Kasumi-1 (cell line): Measurements from ENCODE around the gene CDS1.
"Not testable (repeated sequence)": the region's sequence is repeated elsewhere in the genome, so short reads cannot be mapped to it uniquely, and the experiment has no call there.

Source experiments
- DNase-seq, 2 experiments: peaks; one replicate each; lab custom pipeline; 2025; lab: John Stamatoyannopoulos, UW

The CDS1 gene

DNA sequence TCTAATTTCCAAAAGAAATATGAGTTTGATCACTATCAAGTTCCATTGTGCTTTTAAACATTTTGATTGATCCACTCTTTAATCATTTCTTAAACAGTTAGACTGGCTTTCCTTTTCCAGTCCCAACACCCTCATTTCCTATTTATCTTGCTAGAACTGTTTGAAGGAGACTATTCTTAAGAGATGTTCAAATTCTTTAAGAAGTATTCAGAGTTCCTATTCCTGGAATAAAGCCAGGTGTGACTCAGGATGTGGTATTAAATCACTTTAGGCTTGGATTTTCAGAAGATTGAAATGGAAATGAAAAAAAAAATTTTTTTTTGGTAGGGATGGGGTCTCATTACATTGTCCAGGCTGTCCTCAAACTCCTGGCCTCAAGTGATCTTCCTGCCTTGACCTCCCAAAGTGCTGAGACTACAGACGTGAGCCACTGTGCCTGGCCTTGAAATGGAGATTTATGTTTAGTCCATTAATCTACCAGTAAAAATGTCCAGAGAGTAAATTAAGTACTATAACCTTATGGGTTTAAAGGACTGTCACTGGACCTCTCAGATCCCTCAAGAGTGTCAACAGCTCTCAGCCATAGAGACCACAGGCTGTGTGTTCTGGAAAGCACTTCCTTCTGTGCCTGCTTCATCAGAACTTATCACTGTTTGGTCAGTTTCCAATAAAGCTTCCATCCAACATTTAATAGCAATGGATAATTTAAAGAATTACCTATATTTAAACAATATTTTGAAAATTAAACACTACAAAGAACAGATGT lies 90.7 kb downstream of the CDS1 start:
- no peak for DNase-seq

DNA sequence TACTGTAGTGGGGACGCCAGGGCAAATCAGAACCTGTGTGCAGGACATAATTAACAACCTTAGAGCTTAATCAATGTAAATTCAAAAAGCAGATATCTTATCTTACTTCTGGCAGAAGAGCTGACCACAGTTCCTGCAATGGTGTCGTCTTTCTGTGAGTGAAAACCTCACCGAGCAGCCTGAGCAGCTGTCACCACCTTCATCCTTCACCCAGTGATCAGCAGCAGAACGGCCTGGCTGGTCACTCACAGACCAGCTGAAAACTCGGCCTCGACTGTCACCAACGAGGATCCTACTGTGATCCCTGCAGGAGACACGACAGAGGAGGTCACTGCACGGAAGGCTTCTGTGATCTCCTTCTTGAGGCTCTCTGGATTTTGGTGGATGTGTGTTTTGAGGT lies 94.2 kb downstream of the CDS1 start:
- no peak for DNase-seq

DNA sequence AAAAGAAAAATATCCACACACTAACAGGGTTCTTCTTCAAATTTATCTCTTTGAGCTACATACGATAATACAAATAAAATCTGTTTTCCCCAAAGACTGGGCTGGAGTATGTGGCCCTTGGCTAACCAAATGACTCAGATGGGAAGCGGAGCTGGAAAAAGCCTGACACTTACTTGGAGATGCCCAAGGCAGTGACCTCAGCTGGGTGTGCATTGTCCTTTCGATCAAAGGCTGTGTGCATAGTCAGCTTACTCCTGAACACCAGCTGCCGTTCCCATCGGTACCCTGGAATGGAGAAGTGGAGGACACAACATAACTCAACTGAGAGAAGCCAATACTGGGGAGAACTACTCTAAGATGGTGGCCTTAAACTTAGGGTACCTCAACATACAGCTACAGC lies 95.1 kb downstream of the CDS1 start:
- DNase-seq: no peak

- no peak for DNase-seq
Measured at GRCh38 chr4:84678976-84679744, 96.2 kb downstream of the CDS1 start.

DNA sequence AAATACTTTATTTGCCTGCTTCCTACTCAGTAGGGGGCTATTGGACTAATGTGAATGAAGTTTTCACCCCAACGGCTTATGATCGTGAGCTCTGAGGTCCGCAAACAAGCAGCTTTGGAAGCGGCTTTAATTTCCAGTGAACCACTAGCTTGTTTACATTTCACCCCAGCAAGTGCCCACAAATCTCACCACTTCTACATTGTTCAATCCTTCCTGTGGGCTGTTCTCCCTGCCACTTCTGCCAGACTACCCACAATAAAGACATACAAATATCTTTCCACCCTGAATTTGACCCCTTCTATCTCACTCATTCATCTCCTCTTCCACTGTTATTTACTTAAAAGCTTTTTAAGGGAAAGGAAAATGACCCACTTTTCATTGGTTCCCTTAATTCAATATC lies 98.0 kb downstream of the CDS1 start:
- no peak for DNase-seq

DNA sequence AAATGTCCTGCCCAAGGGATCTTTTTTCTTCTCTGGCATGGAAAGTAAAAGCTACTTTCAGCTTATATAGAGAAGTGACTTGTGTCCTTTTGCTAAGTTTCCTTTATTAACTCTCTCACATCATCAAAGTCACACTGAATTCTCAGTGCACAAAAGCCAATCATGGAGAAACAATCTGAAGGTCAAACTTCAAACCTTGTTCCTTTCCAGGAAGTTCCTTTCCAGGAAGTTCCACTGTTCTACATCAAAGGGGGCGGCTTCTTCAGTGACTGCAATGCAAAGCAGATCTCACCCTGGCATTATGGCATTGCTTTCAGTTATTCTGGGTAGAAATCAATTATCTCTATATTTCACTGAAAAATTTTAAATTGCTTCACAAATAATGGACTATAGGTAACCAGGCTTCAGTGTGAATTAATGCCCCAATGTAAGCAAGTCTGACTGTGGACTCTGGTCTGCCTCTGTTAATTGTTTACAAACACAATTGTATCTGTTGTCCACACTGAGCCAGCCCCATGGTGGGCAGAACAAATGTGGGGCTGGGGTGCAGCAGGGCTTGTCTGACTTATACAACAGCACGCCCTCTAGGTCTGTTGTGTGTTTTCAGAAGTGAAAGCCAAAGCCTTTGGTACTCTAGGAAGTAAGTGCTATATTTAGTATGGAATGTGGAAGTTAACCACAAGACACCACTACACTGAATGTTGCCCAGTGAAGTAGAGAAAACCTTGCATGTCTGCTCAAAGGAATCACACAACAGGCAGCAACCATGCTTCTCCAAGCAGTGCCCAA lies 98.8 kb downstream of the CDS1 start:
- DNase-seq: peak; percentile 70 to 79

- DNase-seq: not testable (repeated sequence)
Measured at GRCh38 chr4:84682661-84683060, 99.7 kb downstream of the CDS1 start.

DNA sequence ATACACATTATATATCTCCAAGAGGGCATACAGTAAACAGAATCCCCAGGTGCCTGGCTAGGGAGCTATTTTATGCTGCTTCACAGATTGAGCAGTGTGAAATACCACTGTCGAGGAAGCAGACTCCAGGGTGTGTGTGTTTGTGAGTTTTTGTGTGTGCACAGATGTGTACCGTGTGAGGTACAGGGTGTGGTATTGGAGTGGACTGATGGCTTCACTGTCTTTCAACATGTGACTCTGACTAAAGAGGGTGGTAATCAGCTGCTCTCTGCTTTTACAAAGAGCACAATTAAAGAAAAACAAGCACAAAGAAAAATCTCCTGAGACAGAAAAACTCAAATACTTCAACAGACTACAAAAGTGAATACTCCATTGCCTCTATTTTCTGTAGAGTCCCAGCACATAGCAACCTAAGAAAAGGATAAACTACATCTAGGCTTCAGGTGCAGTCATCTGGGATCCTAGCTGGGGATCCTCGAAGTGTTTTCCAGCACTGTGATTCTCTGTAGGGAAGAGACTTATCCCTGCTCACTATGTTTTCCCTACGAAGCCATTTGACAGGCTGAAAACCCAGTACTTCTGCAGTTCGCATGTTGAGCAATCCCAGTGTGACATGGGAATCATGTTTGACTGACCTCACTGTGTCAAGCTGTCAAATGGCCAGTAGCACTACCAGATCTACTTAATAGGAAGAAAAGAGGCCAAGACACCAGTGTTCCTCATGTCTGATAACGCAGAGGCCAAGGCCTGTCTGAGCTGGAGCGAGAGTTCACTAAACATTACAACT lies 100.3 kb downstream of the CDS1 start:
- no peak for DNase-seq

DNA sequence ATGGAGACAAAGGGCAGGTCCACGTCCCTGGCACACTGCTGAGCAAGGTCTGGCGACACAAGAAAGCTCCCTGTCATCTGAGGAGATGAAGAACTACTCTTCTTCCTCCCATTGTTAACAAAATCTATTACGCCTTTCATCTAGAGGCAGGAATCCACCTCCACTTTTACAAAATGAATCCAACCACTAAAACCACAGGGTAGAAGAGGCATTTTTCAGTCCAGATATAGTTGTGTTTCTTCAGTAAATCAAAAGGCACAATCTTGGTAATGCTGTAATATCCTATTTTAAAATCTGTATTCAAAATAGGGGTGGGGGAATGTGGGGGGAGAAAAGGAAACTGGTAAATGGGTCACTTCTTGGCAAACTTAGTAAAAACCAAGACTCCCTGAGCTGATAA lies 101.4 kb downstream of the CDS1 start:
- DNase-seq: no peak

- DNase-seq: no peak
Measured at GRCh38 chr4:84685105-84685504, 102.2 kb downstream of the CDS1 start.

DNA sequence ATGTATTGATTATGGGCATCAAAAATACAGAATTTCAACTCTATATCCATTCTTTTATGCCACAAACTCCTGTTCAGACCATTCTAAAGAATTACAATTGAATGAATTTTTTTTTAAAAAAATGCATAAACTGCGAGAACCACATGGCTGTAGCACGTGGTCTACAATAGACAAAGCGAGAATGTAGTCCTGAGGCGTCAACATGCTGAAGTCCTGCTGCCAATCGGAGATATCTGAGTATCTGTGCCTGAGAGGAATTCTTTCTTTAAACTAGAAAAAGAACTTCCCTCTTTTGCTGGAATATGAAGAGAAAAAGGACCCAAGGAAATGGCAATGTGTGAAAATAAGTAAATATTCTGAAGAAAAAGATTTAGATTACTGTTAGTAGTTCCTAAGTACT lies 105.7 kb downstream of the CDS1 start:
- no peak for DNase-seq

DNA sequence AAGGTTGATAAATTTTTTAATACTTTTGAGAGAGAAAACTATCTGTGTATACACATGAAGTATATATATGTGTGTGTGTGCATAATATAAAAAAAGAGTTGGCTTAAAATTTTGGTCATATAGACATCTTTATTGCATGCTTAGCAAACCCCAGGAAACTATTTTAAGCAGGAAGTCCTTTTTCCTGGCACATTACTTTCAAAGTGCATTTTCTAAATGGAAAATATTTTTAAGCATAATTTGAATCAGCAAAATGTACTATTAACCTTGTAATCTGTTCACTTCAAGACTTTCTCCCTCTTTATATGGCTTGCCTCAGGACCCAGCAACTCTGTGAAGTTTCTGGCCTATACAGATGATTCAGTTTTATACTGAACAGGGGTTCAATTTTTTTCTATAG lies 106.3 kb downstream of the CDS1 start:
- no peak for DNase-seq

DNA sequence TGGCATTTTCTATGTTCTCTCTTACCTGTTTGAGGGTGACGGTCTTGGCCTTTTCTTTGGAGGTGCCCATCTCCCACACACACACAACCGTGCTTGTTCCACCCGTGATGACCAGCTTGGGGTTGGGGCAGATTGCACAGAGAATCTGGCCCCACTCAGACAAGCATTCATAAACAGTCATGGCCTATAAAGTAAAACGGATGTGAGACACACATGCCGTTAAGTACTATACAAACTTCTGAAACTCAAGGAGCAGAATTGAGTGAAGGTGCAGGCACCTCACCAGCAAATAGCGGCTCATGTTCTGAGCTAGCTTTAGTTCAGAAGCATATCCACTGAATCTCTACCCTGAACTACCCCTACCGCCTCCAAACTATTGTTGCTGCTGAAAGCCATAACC lies 107.6 kb downstream of the CDS1 start:
- no peak for DNase-seq

GRCh38 chr4:84691170-84691691 lies 108.3 kb downstream of the CDS1 start:
- peak; percentile 89 to 92 for DNase-seq

GRCh38 chr4:84691800-84692199 lies 108.9 kb downstream of the CDS1 start:
- DNase-seq: no peak

DNA sequence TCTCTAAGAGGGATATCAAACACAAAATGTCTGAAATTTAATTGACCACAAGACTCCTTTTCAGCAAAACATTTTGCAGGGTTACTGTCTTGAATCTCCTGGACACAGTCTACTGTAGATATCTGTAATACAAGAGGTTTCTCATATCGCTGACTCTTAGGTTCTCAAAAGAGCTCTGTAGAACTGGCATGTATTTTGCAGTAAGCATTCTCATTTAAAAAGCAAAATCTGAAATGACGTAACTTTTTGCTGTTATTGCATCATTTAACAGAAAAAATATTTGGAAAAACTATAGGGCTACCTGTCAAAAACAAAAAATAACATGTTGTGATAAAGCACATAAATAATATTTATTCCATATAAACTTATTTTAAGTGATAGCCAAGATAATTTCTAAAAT lies 114.2 kb downstream of the CDS1 start:
- no peak for DNase-seq

DNA sequence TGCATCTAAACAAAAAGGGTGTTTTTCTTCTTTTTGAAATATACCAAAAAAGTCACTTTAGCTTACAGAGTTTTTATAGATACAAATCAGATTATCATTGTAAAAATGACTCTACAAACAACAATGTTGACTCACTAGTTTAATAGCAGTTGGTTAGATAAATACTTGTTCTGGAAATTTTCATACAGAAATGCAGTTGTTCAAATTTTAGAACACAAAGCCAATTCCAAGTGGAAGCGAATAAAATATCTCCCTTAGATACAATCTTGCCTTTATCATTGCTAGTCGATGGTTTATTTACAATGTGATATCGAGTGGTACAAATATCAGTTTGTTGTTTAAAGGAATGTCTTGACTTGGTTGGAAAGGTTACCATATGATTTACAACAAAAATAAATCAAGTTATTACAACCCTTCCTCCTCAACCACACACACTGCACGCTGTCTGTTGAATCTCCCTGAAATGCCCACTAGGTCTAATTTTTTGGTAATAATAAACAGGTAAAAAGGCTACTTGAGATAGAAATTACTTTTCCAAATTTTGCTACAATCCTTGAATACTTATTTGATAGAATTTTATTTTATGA lies 114.8 kb downstream of the CDS1 start:
- no peak for DNase-seq

- no peak for DNase-seq
Measured at GRCh38 chr4:84699001-84699671, 116.2 kb downstream of the CDS1 start.
